Stimulated activated CD8-positive, alpha-beta memory T cell treated with anti-CD3 and anti-CD28 coated beads, Interleukin-2, amount 100 ng/mL, for 1 hour (primary cell): ENCODE results near the gene GRB10.
"Not testable (repeated sequence)": the region's sequence is repeated elsewhere in the genome, so short reads cannot be mapped to it uniquely, and the experiment has no call there.

Experiments used
- DNase-seq, 2 donors: peaks; one replicate each; pipeline ENCODE4 v3.0.0-alpha.2; 2020; ENCODE audit warnings: low read depth in 2 of 2

Gene GRB10

GRCh38 chr7:50608196-50608906 is 174.3 kb downstream of the GRB10 start:
- DNase-seq = no peak

DNA sequence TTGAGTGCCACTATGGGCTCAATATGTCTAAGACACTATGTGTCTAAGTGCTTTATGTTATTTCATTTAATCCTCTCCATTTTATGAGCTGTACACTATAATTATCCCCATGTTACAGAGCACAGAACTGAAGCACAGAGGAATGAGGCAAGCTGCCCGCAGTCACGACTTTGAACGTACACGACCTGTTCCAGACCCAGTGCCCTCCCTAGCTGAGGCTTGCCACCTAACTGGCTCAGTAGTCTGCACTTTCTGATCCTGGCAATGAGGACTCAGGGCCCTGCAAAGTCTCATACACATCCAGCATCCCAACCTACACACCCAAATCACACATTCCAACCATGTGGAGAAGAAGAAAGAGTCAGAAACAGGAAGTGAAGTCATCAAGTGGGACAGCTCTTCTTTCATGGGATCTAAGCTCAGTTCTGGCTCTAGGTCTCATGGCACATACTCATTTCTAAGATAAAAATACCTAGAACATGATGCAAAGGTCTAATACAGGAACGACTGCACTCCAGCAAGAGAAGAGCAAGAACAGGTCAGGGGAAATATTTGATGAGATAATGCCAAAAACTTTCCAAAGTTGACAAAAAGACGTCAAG is 175.1 kb downstream of the GRB10 start:
- DNase-seq = no peak

GRCh38 chr7:50605059-50605458 is 177.6 kb downstream of the GRB10 start:
- DNase-seq = no peak

DNA sequence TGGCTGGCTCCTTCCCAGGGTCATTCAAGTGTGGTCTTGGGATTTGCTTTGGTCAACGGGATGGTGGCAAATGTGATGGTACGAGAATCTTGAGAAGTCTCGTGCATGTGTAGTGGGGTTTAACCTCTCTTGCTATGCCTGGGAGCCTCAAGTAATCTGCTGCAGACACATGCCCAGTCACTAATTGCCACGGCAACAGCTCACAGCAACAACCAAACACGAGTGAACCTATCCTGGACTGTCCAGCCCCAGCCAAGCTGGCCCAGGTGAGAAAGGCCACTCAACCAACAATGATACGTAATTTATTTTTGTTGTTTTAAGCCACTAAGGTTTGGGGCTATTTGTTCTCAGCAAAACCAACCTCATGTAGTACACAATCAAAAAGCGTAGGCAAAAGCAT is 179.4 kb downstream of the GRB10 start:
- no peak for DNase-seq

DNA sequence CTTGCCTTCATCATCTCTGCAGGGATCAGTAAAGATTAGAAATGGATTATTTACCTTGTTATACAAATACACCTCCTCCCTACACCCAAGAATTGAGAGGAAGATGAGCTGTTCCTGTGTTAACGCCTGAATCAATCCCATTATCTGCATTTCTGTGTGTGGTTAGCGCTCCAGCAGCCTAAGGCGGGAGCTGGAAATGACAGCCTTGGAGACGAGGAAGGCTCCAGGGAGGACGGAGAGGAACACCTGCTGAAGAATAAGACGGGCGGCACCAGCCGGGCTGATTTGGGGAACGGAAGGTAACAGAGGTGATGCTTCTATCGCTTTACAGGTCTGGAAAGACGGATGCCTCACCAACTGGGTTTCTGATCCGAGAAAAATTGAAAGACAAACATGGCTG is 183.3 kb downstream of the GRB10 start:
- DNase-seq = no peak

- DNase-seq = no peak
Observed at GRCh38 chr7:50598460-50599343, 184.0 kb downstream of the GRB10 start.

DNA sequence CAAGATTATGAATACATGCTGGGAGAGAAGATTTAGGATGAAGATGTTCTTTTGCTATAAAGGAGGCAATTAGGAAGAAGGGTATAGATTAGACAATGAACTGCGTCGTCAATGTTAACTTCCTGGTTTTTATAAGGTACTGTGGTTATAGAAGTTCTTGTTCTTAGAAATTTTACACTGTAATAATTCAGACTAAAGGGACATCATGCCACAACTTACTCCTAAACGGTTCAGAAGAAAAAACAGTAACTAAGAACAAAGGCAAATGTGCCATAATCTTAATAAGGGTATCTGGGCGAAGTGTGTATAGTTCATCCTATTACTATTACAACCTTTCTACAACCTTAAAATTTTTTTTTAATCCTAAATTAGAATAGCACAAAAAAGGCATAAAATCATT is 186.2 kb downstream of the GRB10 start:
- DNase-seq = no peak

- no peak for DNase-seq
Observed at GRCh38 chr7:50595491-50596102, 187.1 kb downstream of the GRB10 start.

- no peak for DNase-seq
Observed at GRCh38 chr7:50594734-50595485, 187.8 kb downstream of the GRB10 start.

DNA sequence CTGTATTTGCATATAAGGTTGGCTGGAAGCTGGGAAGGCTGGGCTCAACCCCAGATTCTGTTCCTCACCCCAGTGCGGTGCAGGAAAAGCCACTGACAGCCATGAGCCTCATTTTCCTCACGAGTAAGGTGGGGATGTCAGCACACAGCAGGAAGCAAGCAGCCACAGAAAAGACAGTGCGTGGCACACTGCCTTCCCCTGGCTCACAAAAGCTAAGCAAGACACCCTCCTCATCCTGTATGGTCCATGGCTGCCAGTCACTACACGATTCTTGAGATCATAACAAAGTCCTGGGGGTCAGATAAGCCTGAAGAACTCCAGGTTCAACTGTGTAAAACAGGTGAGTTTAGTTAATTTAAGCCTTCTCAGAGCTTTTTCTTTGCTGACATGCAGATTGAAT is 188.6 kb downstream of the GRB10 start:
- no peak for DNase-seq

GRCh38 chr7:50592940-50593339 is 189.8 kb downstream of the GRB10 start:
- DNase-seq = no peak

- no peak for DNase-seq
Observed at GRCh38 chr7:50591480-50592438, 190.9 kb downstream of the GRB10 start.

DNA sequence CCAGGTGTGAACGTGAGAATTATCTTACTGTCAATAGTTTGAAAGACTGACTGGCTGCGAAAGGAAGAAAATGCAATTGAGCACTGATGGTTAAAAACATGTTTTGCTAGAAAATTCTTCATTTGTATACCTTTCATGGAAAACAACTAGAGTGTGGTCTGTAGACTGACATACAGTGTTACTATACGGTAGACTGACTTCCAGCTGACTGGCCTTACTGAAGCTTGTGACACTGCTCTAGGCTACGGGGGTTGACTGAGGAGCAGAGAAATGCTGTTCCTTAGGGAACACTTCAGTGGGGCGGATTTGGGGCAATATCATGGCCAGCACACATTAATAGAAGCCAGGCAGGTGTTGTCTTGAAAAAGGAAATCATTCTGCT is 191.6 kb downstream of the GRB10 start:
- DNase-seq = no peak

DNA sequence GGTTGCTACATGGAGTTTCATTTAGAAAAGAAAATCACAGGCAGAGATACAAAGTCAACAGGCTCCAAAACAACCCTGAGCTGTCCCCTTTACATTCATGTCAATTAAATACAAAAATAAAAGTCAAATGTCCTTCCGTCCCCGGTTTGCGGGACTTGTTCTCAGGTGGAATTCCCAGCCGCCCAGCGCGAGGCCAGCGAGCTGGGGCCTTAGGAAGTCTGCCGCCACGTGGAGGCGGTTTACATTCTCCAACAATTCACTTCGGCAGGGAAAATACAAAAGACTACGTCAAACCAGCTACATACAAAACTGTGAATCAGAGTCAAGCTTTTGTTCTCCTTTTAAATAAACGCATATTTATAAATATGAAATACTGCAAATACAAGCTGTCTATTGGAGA is 192.2 kb downstream of the GRB10 start:
- no peak for DNase-seq

- DNase-seq = no peak
Observed at GRCh38 chr7:50589364-50589763, 193.3 kb downstream of the GRB10 start.

GRCh38 chr7:50588937-50589336 is 193.8 kb downstream of the GRB10 start:
- no peak for DNase-seq

- DNase-seq = no peak
Observed at GRCh38 chr7:50587737-50588136, 195.0 kb downstream of the GRB10 start.

DNA sequence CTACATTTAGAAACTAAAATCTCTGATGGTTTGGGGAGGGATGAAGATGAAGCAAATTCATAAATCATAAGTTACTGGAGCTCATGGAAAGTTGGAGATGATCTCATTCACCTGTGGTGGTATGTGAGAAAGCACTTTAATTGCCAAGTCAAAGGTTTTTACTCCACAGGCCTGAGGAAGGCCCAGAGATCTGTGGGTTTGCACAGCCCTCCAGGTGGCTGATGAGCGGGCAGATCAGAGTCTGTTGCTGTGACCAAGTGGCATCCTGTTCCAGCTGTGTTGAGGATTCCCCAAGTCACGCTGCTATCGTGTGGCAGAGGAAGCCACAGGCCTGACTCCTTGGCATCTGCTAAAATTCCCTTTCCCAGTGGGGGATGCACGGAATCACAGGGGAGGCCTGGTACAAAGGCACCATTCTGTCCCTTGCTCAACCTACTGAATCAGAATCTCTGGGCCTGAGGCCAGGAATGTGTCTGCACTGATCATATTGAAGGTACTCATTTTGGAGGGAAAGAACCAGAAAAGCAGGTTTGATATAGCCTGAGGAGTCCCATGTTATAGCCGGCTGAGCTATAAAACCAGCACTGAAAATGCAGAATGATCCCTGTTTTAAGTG is 197.8 kb downstream of the GRB10 start:
- no peak for DNase-seq

GRCh38 chr7:50584386-50584785 is 198.3 kb downstream of the GRB10 start:
- DNase-seq = no peak

DNA sequence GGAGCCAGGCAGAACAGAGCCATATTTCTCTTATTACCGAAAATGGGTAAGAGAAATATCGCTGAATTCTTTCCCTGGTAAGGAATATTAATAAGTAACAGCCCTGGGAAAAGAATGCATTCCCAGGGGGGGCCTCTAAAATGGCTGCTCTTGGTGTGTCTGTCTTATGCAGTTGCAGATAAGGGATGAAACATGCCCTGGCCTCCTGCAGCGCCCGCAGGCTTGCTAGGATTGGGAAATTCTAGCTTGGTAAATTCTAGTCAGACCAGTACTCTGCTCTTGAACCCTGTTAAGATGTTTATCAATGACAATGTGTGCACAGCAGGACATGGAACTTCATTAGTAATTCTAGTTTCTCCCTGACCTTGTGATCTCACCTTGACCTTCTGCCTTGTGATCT is 199.4 kb downstream of the GRB10 start:
- not testable (repeated sequence) for DNase-seq
